Caco-2 (cell line): Measurements from ENCODE around the gene ADAM12. TPM values are rescaled to one million over a fixed set of nuclear protein-coding genes. Genes with fewer than 3 reads are reported as not detected.

Experiments used
- BruUV-seq: library from RNA; stranded (reverse); fragments of 400-500 nt; replicated peaks from 2 replicates; lab custom pipeline; 2021; lab: Mats Ljungman, UMichigan
- CTCF ChIA-PET: fragments of 300-600 bp; sonication (Branson Sonifier 250); formaldehyde crosslinking; loops from one replicate; lab custom pipeline; 2022; ENCODE audit warnings: antibody characterized with exemption; lab: Charles Lee
- POLR2A ChIA-PET: fragments of 300-600 bp; sonication (Branson Sonifier 250); formaldehyde crosslinking; loops from one replicate; lab custom pipeline; 2022; ENCODE audit warnings: antibody characterized with exemption; lab: Charles Lee
- DNase-seq, 2 experiments: peaks; one replicate each; pipeline versions ENCODE4 v3.0.0 to v3.0.0-alpha.2; 2020 to 2022
- H3K27me3 ChIP-seq: replicated peaks from 2 replicates; pipeline ENCODE4 v1.6.0; 2011; ENCODE audit warnings: low read length; ENCODE audit not compliant: control insufficient read depth, insufficient read depth
- H3K36me3 ChIP-seq: 2 replicates; pipeline ENCODE4 v1.5.1; 2011; ENCODE audit warnings: low read length; ENCODE audit not compliant: control insufficient read depth, insufficient read depth
- H3K4me1 ChIP-seq: fragments of 250-450 bp; sonication (Bioruptor Pico); 2 replicates; pipeline ENCODE4 v1.5.1; 2020; ENCODE audit warnings: mild to moderate bottlenecking
- H3K4me3 ChIP-seq: 2 replicates; pipeline ENCODE4 v1.5.1; 2011; ENCODE audit warnings: low read depth, mild to moderate bottlenecking, control low read depth, low read length
- H3K9me3 ChIP-seq: fragments of 250-450 bp; sonication (Bioruptor Pico); 2 replicates; pipeline ENCODE4 v1.5.1; 2020; ENCODE audit warnings: mild to moderate bottlenecking, moderate library complexity
- H3K27ac Mint-ChIP-seq: one replicate; pipeline ENCODE4 v1.8.0; 2022; ENCODE audit warnings: mixed read lengths; ENCODE audit not compliant: unreplicated experiment
- H3K27me3 Mint-ChIP-seq: one replicate; pipeline ENCODE4 v1.8.0; 2022; ENCODE audit warnings: mixed read lengths; ENCODE audit not compliant: insufficient read depth, unreplicated experiment
- H3K36me3 Mint-ChIP-seq: one replicate; pipeline ENCODE4 v1.8.0; 2022; ENCODE audit warnings: mild to moderate bottlenecking, mixed read lengths; ENCODE audit not compliant: insufficient read depth, unreplicated experiment
- H3K4me1 Mint-ChIP-seq: one replicate; pipeline ENCODE4 v1.8.0; 2022; ENCODE audit warnings: low read depth, mixed read lengths; ENCODE audit not compliant: unreplicated experiment
- H3K4me3 Mint-ChIP-seq: one replicate; pipeline ENCODE4 v1.8.0; 2022; ENCODE audit warnings: mild to moderate bottlenecking, moderate library complexity, mixed read lengths; ENCODE audit not compliant: unreplicated experiment
- H3K9me3 Mint-ChIP-seq: one replicate; pipeline ENCODE4 v1.8.0; 2022; ENCODE audit warnings: mixed read lengths; ENCODE audit not compliant: unreplicated experiment
- CTCF ChIP-seq, 2 experiments: fragments of 200-600 bp in 1 of 2; IDR thresholded peaks; 1 replicate in 1 of 2; 2 replicates in 1 of 2; pipeline versions ENCODE4 v1.5.1 to v1.8.0; 2011 to 2022; ENCODE audit warnings: antibody characterized with exemption in 1 of 2, control low read depth in 1 of 2, inconsistent platforms in 1 of 2, low read depth in 1 of 2, low read length in 1 of 2, mild to moderate bottlenecking in 1 of 2, moderate library complexity in 1 of 2; ENCODE audit not compliant: insufficient read depth in 1 of 2, severe bottlenecking in 1 of 2, unreplicated experiment in 1 of 2
- intact Hi-C: fragments of 100-400 bp; cut with micrococcal nuclease; formaldehyde crosslinking; loops from one replicate; pipeline ENCODE4 v1.10.0; 2022; ENCODE audit not compliant: unreplicated experiment
- total RNA-seq: library from RNA; stranded (reverse); gene quantifications from 2 replicates; pipeline ENCODE4 v1.2.3, GENCODE V29; 2022

ADAM12 gene
- total RNA-seq, 1 experiment from 2014 or later, result not detected

- Mint-ChIP-seq H3K4me3 (no peak overlapping the region), H3K9me3 (no peaks in the 10 kb centered on the region), H3K36me3 (no peaks in the 10 kb centered on the region), H3K27ac (no peak overlapping the region), H3K4me1 (no peaks in the 10 kb centered on the region), H3K27me3 (peaks cover 3% of the 10 kb centered on the region)
- no peak overlapping the region for H3K4me3 ChIP-seq
- no peak for TF ChIP-seq CTCF (IDR thresholded peaks at IDR 0.05; ENCODE audit: insufficient read depth in 1 of 2, low read depth in 1 of 2, low read length in 1 of 2, severe bottlenecking in 1 of 2, unreplicated experiment in 1 of 2)
- no peaks in the 10 kb centered on the region for H3K36me3 ChIP-seq
- intact Hi-C loops, result no loop called here
- no peak for DNase-seq
- ChIA-PET CTCF (no interaction called here), POLR2A (no interaction called here)
- no peaks in the 10 kb centered on the region for H3K4me1 ChIP-seq
- H3K27me3 ChIP-seq, result no peaks in the 10 kb centered on the region
- no TSS peak for BruUV-seq
- H3K9me3 ChIP-seq, result peaks cover 7% of the 10 kb centered on the region; the same call in 1 of the 2 replicates
These were observed 420.7 kb downstream of the ADAM12 start for GRCh38 chr10:125967533-125967932.

- Mint-ChIP-seq H3K9me3 (no peaks in the 10 kb centered on the region), H3K36me3 (no peaks in the 10 kb centered on the region), H3K27ac (no peak overlapping the region), H3K4me1 (no peaks in the 10 kb centered on the region), H3K4me3 (no peak overlapping the region), H3K27me3 (peaks cover 3% of the 10 kb centered on the region)
- H3K4me3 ChIP-seq, result no peak overlapping the region
- peaks cover 7% of the 10 kb centered on the region; the same call in 1 of the 2 replicates for H3K9me3 ChIP-seq
- ChIA-PET POLR2A (no interaction called here), CTCF (no interaction called here)
- TF ChIP-seq CTCF (IDR thresholded peaks at IDR 0.05; ENCODE audit: insufficient read depth in 1 of 2, low read depth in 1 of 2, low read length in 1 of 2, severe bottlenecking in 1 of 2, unreplicated experiment in 1 of 2), result no peak
- no peak for DNase-seq
- intact Hi-C loops, result no loop called here
- no TSS peak for BruUV-seq
- H3K27me3 ChIP-seq, result no peaks in the 10 kb centered on the region
- no peaks in the 10 kb centered on the region for H3K4me1 ChIP-seq
- no peaks in the 10 kb centered on the region for H3K36me3 ChIP-seq
These were observed 423.7 kb downstream of the ADAM12 start for GRCh38 chr10:125964558-125964957.
